ENCODE results near the gene ATP11A.
"Not testable (repeated sequence)": the region's sequence is repeated elsewhere in the genome, so short reads cannot be mapped to it uniquely, and the experiment has no call there.

DNA sequence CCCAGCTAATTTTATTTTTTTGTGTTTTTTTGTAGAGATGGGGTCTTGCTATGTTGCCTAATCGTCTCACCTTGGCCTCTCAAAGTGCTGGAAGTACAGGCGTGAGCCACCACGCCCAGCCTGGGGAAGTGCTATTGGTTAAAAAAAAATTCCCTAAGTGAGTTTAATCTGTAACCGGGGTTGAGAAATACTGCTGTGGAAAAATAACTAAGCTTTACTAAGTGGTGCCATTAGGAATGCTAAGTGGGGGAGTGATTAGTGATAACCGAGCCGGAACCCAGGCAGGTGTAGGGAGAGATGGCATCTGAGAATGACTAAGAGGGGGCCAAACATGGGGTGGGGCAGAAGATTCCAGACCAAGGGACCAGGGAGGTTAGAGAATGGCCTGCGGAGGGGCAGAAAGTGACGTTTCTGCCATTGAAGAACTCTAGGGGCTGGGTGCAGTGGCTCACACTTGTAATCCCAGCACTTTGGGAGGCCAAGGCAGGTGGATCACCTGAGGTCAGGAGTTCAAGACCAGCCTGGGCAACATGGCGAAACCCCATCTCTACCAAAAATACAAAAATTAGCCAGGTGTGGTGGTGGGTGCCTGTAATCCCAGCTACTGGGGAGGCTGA is 4.5 kb upstream of the ATP11A start:
- TF ChIP-seq CTCF (IDR thresholded peaks at IDR 0.05; ENCODE audit: poor library complexity); EZH2 (IDR thresholded peaks at IDR 0.05; ENCODE audit: borderline replicate concordance): not testable (repeated sequence)
